A549 treated with ZK216348 at 1 μM for 4 hours (cell line): Measurements from ENCODE around the gene SLC2A14. TPM values are rescaled to one million over a fixed set of nuclear protein-coding genes. Genes with fewer than 3 reads are reported as not detected.

Source experiments
- total RNA-seq: library from RNA; stranded (reverse); fragments of 200-300 nt; extraction: Qiagen RNA extraction; gene quantifications from 5 replicates; pipeline ENCODE4 v1.2.3, GENCODE V29; 2022; ENCODE audit warnings: low read depth

Gene SLC2A14
- total RNA-seq = 0.12 to 0.14 TPM (median 0.13 TPM) in 3 of 5 replicates, not detected in the others

GRCh38 chr12:7872566-7873319, at the start of gene SLC2A14:
TSS of gene SLC2A14 (minus strand) at chr12:7872915. CDS start at chr12:7869880, 3,035 bp downstream.

GRCh38 chr12:7788884-7789528, 83.7 kb downstream of the SLC2A14 start, which contains the start of gene NANOG:
TSS of gene NANOG (plus strand) at chr12:7789402. CDS start at chr12:7789615, 213 bp downstream.

Other genes starting within 250 kb of the SLC2A14 start
- not detected in 5 replicates for gene APOBEC1, start 207.0 kb downstream of the SLC2A14 start, total RNA-seq
- gene GDF3, start 177.1 kb downstream of the SLC2A14 start, total RNA-seq = not detected in 5 replicates
- not detected in 5 replicates for gene DPPA3, start 161.5 kb downstream of the SLC2A14 start, total RNA-seq
- gene CLEC4C, start 125.5 kb downstream of the SLC2A14 start, total RNA-seq = not detected in 5 replicates
- gene NANOGNB, start 107.7 kb downstream of the SLC2A14 start, total RNA-seq = not detected in 5 replicates
- gene NANOG, start 83.5 kb downstream of the SLC2A14 start, total RNA-seq = not detected in 5 replicates
- 2.5 to 4.5 TPM (median 3.4 TPM) in 5 replicates for gene SLC2A3, start 63.3 kb upstream of the SLC2A14 start, total RNA-seq
- 6.1 to 10.3 TPM (median 9.5 TPM) in 5 replicates for gene FOXJ2, start 159.8 kb upstream of the SLC2A14 start, total RNA-seq
- gene C3AR1, start 193.4 kb upstream of the SLC2A14 start, total RNA-seq = not detected in 5 replicates
- gene NECAP1, start 209.4 kb upstream of the SLC2A14 start, total RNA-seq = 13.1 to 14.2 TPM (median 13.5 TPM) in 5 replicates